ENCODE results near the gene FAM120AOS. TPM values are rescaled to one million over a fixed set of nuclear protein-coding genes. Genes with fewer than 3 reads are reported as not detected.

The FAM120AOS gene
- total RNA-seq, 1 experiment from 2014 or later, result 53.6 TPM

- no peak overlapping the region for H3K18ac ChIP-seq (ENCODE audit: insufficient read length, low read depth, low read length)
- H3T11ph ChIP-seq (ENCODE audit: low read length), result no peak overlapping the region
- no peak overlapping the region for H3K4ac ChIP-seq (ENCODE audit: low read depth, low read length)
- no peak overlapping the region for H4K91ac ChIP-seq (ENCODE audit: insufficient read length, low read depth, low read length)
- H3K4me1 ChIP-seq (ENCODE audit: insufficient read depth, low read length), result peaks cover 7% of the 10 kb centered on the region; the same call in 1 of the 2 replicates
- no CpG with 5 or more reads among the region's 1 CpG for WGBS (ENCODE audit: extremely low coverage, insufficient read length, low lambda C conversion rate)
- Mint-ChIP-seq H3K27me3 (ENCODE audit: low read depth) (no peaks in the 10 kb centered on the region), H3K27ac (no peak overlapping the region), H3K4me3 (no peak overlapping the region), H3K4me1 (peaks cover 46 to 51% of the 10 kb centered on the region in 2 experiments), H3K9me3 (no peaks in the 10 kb centered on the region; a peak in 1 of 5 replicates), H3K36me3 (ENCODE audit: insufficient read depth in 1 of 3, low read depth in 3 of 3) (peaks cover 0 to 6% (median 1%) of the 10 kb centered on the region in 3 experiments; a peak in 4 of 7 replicates)
- no peak overlapping the region for H3K14ac ChIP-seq (ENCODE audit: insufficient read depth, low read length)
- no peak overlapping the region for H2BK20ac ChIP-seq (ENCODE audit: low read depth, low read length, poor library complexity, severe bottlenecking)
- H3K79me2 ChIP-seq (ENCODE audit: insufficient read depth, low read length), result peaks cover 36% of the 10 kb centered on the region
- H4K20me1 ChIP-seq (ENCODE audit: control insufficient read depth, insufficient read depth, insufficient read length), result no peaks in the 10 kb centered on the region
- H3K9me3 ChIP-seq (ENCODE audit: control insufficient read depth, low read depth, low read length), result no peaks in the 10 kb centered on the region
- peaks cover 10% of the 10 kb centered on the region for H3K79me1 ChIP-seq (ENCODE audit: insufficient read depth, low read depth, low read length, poor library complexity, severe bottlenecking)
- no peaks in the 10 kb centered on the region for H3K27me3 ChIP-seq (ENCODE audit: insufficient read depth, low read length)
- H3K4me2 ChIP-seq (ENCODE audit: insufficient read depth, insufficient read length, low read length), result no peak overlapping the region
- no peak overlapping the region for H3K56ac ChIP-seq (ENCODE audit: insufficient read length, low read depth, low read length)
- H2BK120ac ChIP-seq (ENCODE audit: low read depth, low read length, poor library complexity, severe bottlenecking), result no peak overlapping the region
- no peak overlapping the region for H2BK5ac ChIP-seq (ENCODE audit: insufficient read length, low read length)
- DNase-seq, result no peak
- H3K27ac ChIP-seq (ENCODE audit: insufficient read length, low read depth, low read length), result no peak overlapping the region
- no peak for TF ChIP-seq CTCF (conservative IDR thresholded peaks at IDR 0.05)
- H3K23me2 ChIP-seq (ENCODE audit: insufficient read length, low read depth, low read length, poor library complexity, severe bottlenecking), result peaks cover 13% of the 10 kb centered on the region
- H2AK5ac ChIP-seq (ENCODE audit: insufficient read length, low read length), result no peak overlapping the region
- no peak overlapping the region for H2BK12ac ChIP-seq (ENCODE audit: insufficient read length, low read depth, low read length)
- H3K9ac ChIP-seq (ENCODE audit: extremely low read depth, insufficient read length, low read length), result no peak overlapping the region
- no peak overlapping the region for H4K8ac ChIP-seq (replicated peaks; ENCODE audit: insufficient read length, low read depth, low read length)
- H3K23ac ChIP-seq (ENCODE audit: insufficient read length, low read depth, low read length), result no peak overlapping the region
- H4K5ac ChIP-seq (ENCODE audit: insufficient read length, low read depth, low read length), result no peak overlapping the region
- no peak overlapping the region for H2BK15ac ChIP-seq (ENCODE audit: low read depth, low read length)
- no peak overlapping the region for H2AFZ ChIP-seq (ENCODE audit: low read length)
Measured at GRCh38 chr9:93456022-93456421, 2.6 kb upstream of the FAM120AOS start.

Data from H9 (cell line).